Mesenchymal stem cell (in vitro differentiated cells and primary cell): ENCODE results near the gene LCA5L.

ENCODE experiments used
- DNase-seq: peaks from one replicate; pipeline ENCODE4 v3.0.0-alpha.2; 2013
- H2AFZ ChIP-seq: one replicate; pipeline ENCODE4 v1.6.1; 2013; ENCODE audit warnings: low read depth, mild to moderate bottlenecking, control low read depth, inconsistent platforms, low read length, moderate library complexity
- H2AK5ac ChIP-seq: 2 replicates; pipeline ENCODE4 v1.6.1; 2013; ENCODE audit warnings: low read length, moderate library complexity, mild to moderate bottlenecking, inconsistent platforms; ENCODE audit not compliant: severe bottlenecking
- H2BK120ac ChIP-seq: one replicate; pipeline ENCODE4 v1.6.1; 2013; ENCODE audit warnings: low read depth, mild to moderate bottlenecking, inconsistent platforms, low read length, moderate library complexity
- H2BK12ac ChIP-seq, 2 experiments: one replicate each; pipeline ENCODE4 v1.6.1; 2013; ENCODE audit warnings: inconsistent platforms in 2 of 2, low read length in 2 of 2, mild to moderate bottlenecking in 2 of 2, moderate library complexity in 2 of 2, control low read depth in 1 of 2
- H2BK15ac ChIP-seq: one replicate; pipeline ENCODE4 v1.6.1; 2013; ENCODE audit warnings: mild to moderate bottlenecking, low read depth, inconsistent platforms; ENCODE audit not compliant: poor library complexity, severe bottlenecking
- H2BK5ac ChIP-seq: 2 replicates; pipeline ENCODE4 v1.6.1; 2013; ENCODE audit warnings: low read depth, mild to moderate bottlenecking, low read length, control low read depth, inconsistent platforms; ENCODE audit not compliant: poor library complexity, severe bottlenecking
- H3K14ac ChIP-seq, 2 experiments: one replicate each; pipeline ENCODE4 v1.6.1; 2013; ENCODE audit warnings: inconsistent platforms in 2 of 2, low read length in 2 of 2, control low read depth in 1 of 2, mild to moderate bottlenecking in 1 of 2, moderate library complexity in 1 of 2
- H3K18ac ChIP-seq, 2 experiments: one replicate each; pipeline ENCODE4 v1.6.1; 2013; ENCODE audit warnings: inconsistent platforms in 2 of 2, low read length in 2 of 2, control low read depth in 1 of 2, low read depth in 1 of 2, mild to moderate bottlenecking in 1 of 2
- H3K23ac ChIP-seq, 2 experiments: one replicate each; pipeline ENCODE4 v1.6.1; 2013; ENCODE audit warnings: inconsistent platforms in 2 of 2, low read length in 2 of 2, mild to moderate bottlenecking in 2 of 2, moderate library complexity in 2 of 2, control low read depth in 1 of 2
- H3K27ac ChIP-seq: 2 replicates; pipeline ENCODE4 v1.5.1; 2013; ENCODE audit warnings: mild to moderate bottlenecking, moderate library complexity, low read length, control low read depth, inconsistent platforms; ENCODE audit not compliant: poor library complexity, severe bottlenecking
- H3K27me3 ChIP-seq, 2 experiments: 2 replicates each; pipeline versions ENCODE4 v1.6.1 to v1.7.0; 2013; ENCODE audit warnings: low read length in 2 of 2, mild to moderate bottlenecking in 2 of 2, moderate library complexity in 2 of 2, control low read depth in 1 of 2, inconsistent platforms in 1 of 2; ENCODE audit not compliant: control insufficient read depth in 1 of 2, insufficient read depth in 1 of 2
- H3K36me3 ChIP-seq, 2 experiments: 2 replicates each; pipeline versions ENCODE4 v1.6.1 to v1.7.0; 2013; ENCODE audit warnings: low read length in 2 of 2, control low read depth in 1 of 2, inconsistent platforms in 1 of 2, low read depth in 1 of 2, mild to moderate bottlenecking in 1 of 2; ENCODE audit not compliant: insufficient read depth in 2 of 2, control insufficient read depth in 1 of 2
- H3K4ac ChIP-seq, 2 experiments: one replicate each; pipeline ENCODE4 v1.6.1; 2013; ENCODE audit warnings: inconsistent platforms in 2 of 2, low read length in 2 of 2, mild to moderate bottlenecking in 2 of 2, moderate library complexity in 2 of 2, control low read depth in 1 of 2, low read depth in 1 of 2
- H3K4me1 ChIP-seq: 2 replicates; pipeline ENCODE4 v1.6.1; 2013; ENCODE audit warnings: low read depth, low read length, control low read depth; ENCODE audit not compliant: control insufficient read depth, insufficient read depth
- H3K4me2 ChIP-seq: 2 replicates; pipeline ENCODE4 v1.6.1; 2013; ENCODE audit warnings: low read length, mild to moderate bottlenecking, inconsistent platforms; ENCODE audit not compliant: poor library complexity, severe bottlenecking
- H3K4me3 ChIP-seq, 2 experiments: 2 replicates each; pipeline versions ENCODE4 v1.5.1 to v1.7.0; 2013; ENCODE audit warnings: low read length in 2 of 2, mild to moderate bottlenecking in 2 of 2, control low read depth in 1 of 2, low read depth in 1 of 2; ENCODE audit not compliant: insufficient read depth in 1 of 2
- H3K79me1 ChIP-seq: replicated peaks from 2 replicates; pipeline ENCODE4 v1.6.1; 2013; ENCODE audit warnings: mild to moderate bottlenecking, control low read depth, low read length, inconsistent platforms; ENCODE audit not compliant: poor library complexity, severe bottlenecking
- H3K9ac ChIP-seq: 2 replicates; pipeline ENCODE4 v1.7.0; 2013; ENCODE audit warnings: mild to moderate bottlenecking, low read length, moderate library complexity
- H3K9me3 ChIP-seq: 2 replicates; pipeline ENCODE4 v1.7.0; 2013; ENCODE audit warnings: mild to moderate bottlenecking, low read length; ENCODE audit not compliant: control insufficient read depth
- H4K8ac ChIP-seq: one replicate; pipeline ENCODE4 v1.6.1; 2013; ENCODE audit warnings: inconsistent platforms, mild to moderate bottlenecking, low read length, moderate library complexity
- H4K91ac ChIP-seq: one replicate; pipeline ENCODE4 v1.6.1; 2013; ENCODE audit warnings: mild to moderate bottlenecking, low read length, inconsistent platforms
- WGBS: methylation state at CpG from one replicate; pipeline ENCODE4 v1.1.7; 2013; ENCODE audit warnings: mixed read lengths; 5-methylcytosine and 5-hydroxymethylcytosine counted together

The LCA5L gene

DNA sequence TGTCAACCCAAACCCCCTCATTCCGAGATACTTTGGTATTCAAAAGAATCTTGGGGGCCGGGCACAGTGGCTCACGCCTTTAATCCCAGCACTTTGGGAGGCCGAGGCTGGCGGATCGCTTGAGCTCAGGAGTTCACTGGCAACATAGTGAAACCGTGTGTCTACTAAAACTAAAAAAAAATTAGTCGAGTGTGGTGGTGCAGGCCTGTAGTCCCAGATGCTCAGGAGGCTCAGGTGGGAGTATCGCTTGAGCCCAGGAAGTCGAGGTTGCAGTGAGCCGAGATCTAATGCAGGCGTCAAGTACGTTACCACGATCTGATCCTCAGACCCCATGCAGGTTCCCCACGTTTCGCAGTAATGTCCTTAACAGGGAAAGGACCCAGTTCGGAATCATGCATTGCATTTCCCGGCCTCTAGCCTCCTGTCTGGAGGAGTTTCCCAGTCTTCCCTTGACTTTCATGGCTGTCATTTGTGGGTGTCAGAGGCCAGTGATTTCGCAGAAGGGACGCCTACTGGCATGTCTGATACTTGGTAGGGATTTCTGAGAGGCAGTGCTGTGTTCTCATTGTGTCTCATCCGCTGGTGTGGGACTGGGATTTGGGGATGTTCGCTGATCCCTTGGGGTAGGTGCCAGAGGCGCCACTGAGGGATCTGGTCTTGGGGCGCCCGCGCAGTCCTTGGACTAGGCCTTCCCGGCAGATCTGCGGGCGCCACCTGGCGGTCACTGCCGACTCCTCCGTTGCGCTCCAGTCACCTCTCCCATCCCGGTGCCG, 57.4 kb downstream of the LCA5L start:
- no peak overlapping the region for H3K4ac ChIP-seq
- no peak overlapping the region for H2BK120ac ChIP-seq
- DNase-seq: peak; percentile 84
- peak overlapping the region; percentile 1 for H4K8ac ChIP-seq
- no peak overlapping the region for H4K91ac ChIP-seq
- peaks cover 25% of the 10 kb centered on the region for H3K4me1 ChIP-seq
- no peaks in the 10 kb centered on the region for H3K9me3 ChIP-seq
- H2BK15ac ChIP-seq: no peak overlapping the region
- no peak overlapping the region for H2AK5ac ChIP-seq
- H3K27ac ChIP-seq: no peak overlapping the region
- H2BK12ac ChIP-seq: no peak overlapping the region
- H3K36me3 ChIP-seq: peaks cover 28 to 34% of the 10 kb centered on the region in 2 experiments
- H3K4me3 ChIP-seq: peak overlapping the region in 1 of 2 experiments; percentile 83
- H3K4me2 ChIP-seq: peak overlapping the region; percentile 51
- no peak overlapping the region for H3K23ac ChIP-seq
- no peak overlapping the region for H2BK5ac ChIP-seq
- WGBS: 37% methylated on average over 33 of the region's 35 CpGs
- H3K79me1 ChIP-seq: peaks cover 40% of the 10 kb centered on the region
- H3K14ac ChIP-seq: no peak overlapping the region
- peak overlapping the region; percentile 89 for H3K9ac ChIP-seq
- H3K27me3 ChIP-seq: no peaks in the 10 kb centered on the region
- H2AFZ ChIP-seq: peak overlapping the region; percentile 33
- H3K18ac ChIP-seq: no peak overlapping the region

GRCh38 chr21:39387461-39388037, 58.0 kb downstream of the LCA5L start:
- Histone ChIP-seq H2AK5ac (no peak overlapping the region), H2BK15ac (no peak overlapping the region), H3K9ac (peak overlapping the region; percentile 89), H3K4me3 (peak overlapping the region; percentile 55 to 83), H3K27me3 (no peaks in the 10 kb centered on the region), H2BK120ac (no peak overlapping the region), H3K23ac (no peak overlapping the region), H4K91ac (no peak overlapping the region), H3K4me2 (peak overlapping the region; percentile 66), H3K4me1 (peaks cover 23% of the 10 kb centered on the region), H3K27ac (peak overlapping the region; percentile 45), H4K8ac (no peak overlapping the region), H2BK12ac (no peak overlapping the region), H3K4ac (no peak overlapping the region), H2BK5ac (no peak overlapping the region), H3K14ac (no peak overlapping the region), H3K79me1 (peaks cover 40% of the 10 kb centered on the region), H2AFZ (no peak overlapping the region), H3K18ac (no peak overlapping the region), H3K9me3 (no peaks in the 10 kb centered on the region), H3K36me3 (peaks cover 21 to 34% of the 10 kb centered on the region in 2 experiments)
- 57% methylated on average over 8 of the region's 21 CpGs for WGBS
- DNase-seq: peak; percentile 81

DNA sequence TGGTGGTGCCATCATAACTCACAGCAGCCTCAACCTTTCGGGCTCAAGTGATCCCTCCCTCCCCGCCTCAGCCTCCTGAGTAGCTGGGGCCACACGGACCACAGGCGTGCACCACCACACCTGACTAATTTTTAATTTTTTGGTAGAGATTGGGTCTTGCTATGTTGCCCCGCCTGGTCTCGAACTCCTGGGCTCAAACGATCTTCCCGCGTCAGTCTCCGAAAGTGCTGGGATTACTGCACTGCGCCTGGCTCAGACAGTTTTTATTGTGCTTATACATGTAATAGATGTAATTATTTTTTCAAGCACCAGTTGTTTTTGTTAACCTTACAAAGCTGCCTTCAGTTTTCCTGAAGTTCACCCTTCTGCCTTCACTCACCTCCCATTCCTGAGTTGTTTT, 58.7 kb downstream of the LCA5L start:
- Histone ChIP-seq H2BK120ac (no peak overlapping the region), H3K4me1 (peaks cover 21% of the 10 kb centered on the region), H3K4me2 (no peak overlapping the region), H3K79me1 (peaks cover 38% of the 10 kb centered on the region), H3K9me3 (no peaks in the 10 kb centered on the region), H3K36me3 (peaks cover 15 to 28% of the 10 kb centered on the region in 2 experiments), H2BK15ac (no peak overlapping the region), H3K14ac (no peak overlapping the region), H2BK12ac (no peak overlapping the region), H2BK5ac (no peak overlapping the region), H3K27ac (no peak overlapping the region), H2AK5ac (no peak overlapping the region), H3K4ac (no peak overlapping the region), H3K23ac (no peak overlapping the region), H3K4me3 (peak overlapping the region in 1 of 2 experiments; percentile 83), H4K8ac (no peak overlapping the region), H3K18ac (no peak overlapping the region), H2AFZ (no peak overlapping the region), H3K9ac (peak overlapping the region; percentile 89), H4K91ac (no peak overlapping the region), H3K27me3 (no peaks in the 10 kb centered on the region)
- no peak for DNase-seq
- WGBS: over 99% methylated on average over 8 of the region's 11 CpGs

DNA sequence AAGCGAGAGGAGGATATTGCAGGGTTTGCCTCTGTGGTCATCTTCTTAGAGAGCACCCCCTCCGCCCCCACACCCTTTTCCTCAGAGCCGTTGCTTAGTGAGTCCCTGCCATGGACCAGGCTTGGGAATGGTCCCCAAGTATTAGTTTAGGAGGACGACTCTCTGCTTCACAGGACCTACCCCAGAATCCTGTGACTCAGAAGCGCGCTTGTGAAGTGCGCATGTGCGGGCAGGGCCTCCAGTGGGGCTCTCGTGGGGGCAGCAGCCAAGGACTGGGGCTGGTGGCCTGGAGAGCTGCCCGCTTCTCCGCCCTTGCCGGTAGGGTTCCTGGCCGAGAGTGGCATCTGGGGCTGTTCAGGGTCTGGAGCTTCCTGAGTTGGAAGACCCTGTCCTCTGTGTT, 59.4 kb downstream of the LCA5L start:
- Histone ChIP-seq H2BK120ac (no peak overlapping the region), H2BK12ac (no peak overlapping the region), H2AFZ (no peak overlapping the region), H4K8ac (no peak overlapping the region), H3K23ac (no peak overlapping the region), H2BK5ac (no peak overlapping the region), H3K36me3 (peaks cover 8 to 24% of the 10 kb centered on the region in 2 experiments), H3K9me3 (no peaks in the 10 kb centered on the region), H3K14ac (no peak overlapping the region), H4K91ac (no peak overlapping the region), H3K4ac (no peak overlapping the region), H2AK5ac (no peak overlapping the region), H3K27me3 (no peaks in the 10 kb centered on the region), H3K9ac (peak overlapping the region; percentile 85), H3K27ac (no peak overlapping the region), H3K4me3 (peak overlapping the region in 1 of 2 experiments; percentile 75), H3K79me1 (peaks cover 37% of the 10 kb centered on the region), H2BK15ac (no peak overlapping the region), H3K18ac (no peak overlapping the region), H3K4me1 (peaks cover 21% of the 10 kb centered on the region), H3K4me2 (no peak overlapping the region)
- no peak for DNase-seq
- WGBS: 91% methylated on average over 13 of the region's 13 CpGs
